ENCODE measurements around the gene GLCE.
"Not testable (repeated sequence)": the region's sequence is repeated elsewhere in the genome, so short reads cannot be mapped to it uniquely, and the experiment has no call there.

The GLCE gene

DNA sequence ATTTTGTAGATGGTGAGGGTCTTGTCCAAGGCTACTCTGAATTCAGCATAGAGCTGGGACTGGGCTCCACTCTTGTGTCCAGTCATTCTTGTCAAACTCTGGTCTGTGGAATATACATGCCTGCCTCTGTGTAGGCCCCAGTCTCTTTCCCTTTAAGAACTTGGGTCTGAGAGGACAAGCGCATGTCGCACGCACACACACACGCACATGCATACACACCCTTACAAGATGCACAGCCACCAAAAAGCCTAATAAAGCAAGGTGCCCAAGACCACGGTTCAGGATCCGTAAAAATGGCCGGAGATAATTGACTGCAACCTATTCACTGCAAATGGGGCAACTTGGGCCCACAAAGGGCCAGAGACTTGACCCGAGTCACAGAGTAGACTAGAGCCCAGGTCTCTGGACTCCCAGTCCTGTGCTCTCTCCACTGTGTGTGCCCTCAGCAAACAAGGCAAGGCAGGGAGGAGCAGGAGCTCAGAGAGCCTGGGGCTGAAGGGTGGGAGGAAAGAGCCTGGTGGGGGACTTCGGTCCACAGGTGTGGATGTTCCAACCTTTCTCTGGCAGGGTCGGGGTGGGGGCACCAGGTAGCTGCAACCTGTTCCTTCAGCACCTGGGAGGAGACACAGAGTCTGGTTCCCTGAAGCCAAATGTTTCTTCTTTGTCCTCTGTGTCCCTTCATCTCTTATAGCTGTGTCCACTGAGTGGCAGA is 137.4 kb downstream of the GLCE start:
- no peak for DNase-seq (ENCODE audit: low read depth in 2 of 3, low spot score in 1 of 3)

DNA sequence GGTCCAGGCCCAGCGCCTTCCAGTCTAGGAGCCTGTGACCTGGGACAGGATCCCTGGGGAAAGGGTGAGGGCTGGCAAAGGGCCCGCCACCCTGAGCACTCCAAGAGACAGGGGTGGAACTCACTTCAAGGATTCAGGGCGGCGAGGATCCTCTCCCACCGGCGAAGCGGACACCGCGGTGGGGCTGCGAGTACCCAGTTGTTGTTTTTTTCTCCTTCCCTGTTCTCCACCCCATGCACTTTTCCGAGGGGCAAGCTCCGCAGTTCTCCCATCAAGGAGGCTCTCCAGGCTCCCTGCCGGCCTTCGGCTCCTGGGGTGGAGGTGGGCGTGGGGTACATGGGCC is 137.9 kb downstream of the GLCE start:
- DNase-seq (ENCODE audit: low read depth in 2 of 3, low spot score in 1 of 3): no peak

DNA sequence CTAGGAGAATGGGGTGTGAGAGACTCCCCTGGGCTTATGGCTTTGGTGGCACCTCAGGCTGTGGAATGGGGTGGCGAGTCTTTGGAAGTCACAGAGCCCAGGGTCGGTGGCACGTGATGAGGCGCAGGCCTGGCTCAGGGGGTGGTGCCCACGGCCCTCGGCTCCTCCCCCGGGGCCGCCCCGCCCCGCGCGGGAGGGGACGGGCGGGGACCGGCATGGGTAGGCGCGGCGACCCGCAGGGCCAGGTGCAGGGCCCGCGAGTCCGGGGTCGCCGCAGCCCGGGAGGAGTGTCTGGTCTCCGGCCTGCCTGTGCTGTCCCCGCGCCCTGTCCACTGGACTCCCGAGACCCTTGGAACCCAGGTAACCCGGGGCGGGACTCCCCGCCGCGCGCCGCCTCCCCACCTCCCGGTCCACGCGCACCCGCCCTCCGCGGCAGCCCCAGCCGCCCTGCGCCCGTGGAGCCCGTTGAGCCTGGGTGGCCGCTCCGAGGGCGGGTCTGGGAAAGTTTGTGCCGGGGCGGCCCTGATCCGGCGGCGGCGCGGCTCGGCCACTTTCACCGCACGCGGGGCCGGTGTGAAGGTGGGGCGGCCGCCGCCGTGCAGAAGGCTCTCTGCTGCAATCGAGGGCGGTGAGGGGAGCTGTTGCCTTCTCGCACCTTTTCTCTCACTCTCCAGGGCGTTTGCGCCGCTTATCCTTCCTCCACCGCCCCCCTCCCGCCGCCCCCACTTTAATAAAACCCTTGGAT is 138.4 kb downstream of the GLCE start, which contains the start of gene PAQR5:
TSS of gene PAQR5 (plus strand) at position 216 of the 745 bp plus-strand sequence. CDS start 61,169 bp downstream, outside the sequence.
- DNase-seq (ENCODE audit: low read depth in 2 of 3, low spot score in 1 of 3): no peak

DNA sequence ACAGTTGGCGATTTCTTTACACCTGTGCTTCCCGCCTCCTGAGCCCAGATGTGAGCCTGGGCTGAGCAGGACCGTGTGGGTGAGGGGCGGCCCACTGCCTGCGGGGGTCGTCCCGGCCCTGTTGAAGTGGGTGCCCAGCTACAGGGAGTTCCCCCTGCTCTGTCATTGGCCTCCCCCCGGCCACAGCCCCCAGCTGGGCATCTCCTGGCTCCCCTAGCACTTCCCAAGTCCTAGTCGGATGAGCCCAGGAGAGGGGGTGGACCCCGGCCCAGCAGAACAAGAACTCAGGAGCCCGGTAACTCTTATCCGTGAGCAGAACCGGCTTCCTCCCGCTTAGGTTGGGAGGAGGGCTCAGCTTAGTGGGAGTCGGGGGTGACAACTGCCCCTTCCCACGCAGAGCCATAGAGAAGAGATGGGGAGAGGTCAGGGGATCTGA is 139.0 kb downstream of the GLCE start:
- no peak for DNase-seq (ENCODE audit: low read depth in 2 of 3, low spot score in 1 of 3)

DNA sequence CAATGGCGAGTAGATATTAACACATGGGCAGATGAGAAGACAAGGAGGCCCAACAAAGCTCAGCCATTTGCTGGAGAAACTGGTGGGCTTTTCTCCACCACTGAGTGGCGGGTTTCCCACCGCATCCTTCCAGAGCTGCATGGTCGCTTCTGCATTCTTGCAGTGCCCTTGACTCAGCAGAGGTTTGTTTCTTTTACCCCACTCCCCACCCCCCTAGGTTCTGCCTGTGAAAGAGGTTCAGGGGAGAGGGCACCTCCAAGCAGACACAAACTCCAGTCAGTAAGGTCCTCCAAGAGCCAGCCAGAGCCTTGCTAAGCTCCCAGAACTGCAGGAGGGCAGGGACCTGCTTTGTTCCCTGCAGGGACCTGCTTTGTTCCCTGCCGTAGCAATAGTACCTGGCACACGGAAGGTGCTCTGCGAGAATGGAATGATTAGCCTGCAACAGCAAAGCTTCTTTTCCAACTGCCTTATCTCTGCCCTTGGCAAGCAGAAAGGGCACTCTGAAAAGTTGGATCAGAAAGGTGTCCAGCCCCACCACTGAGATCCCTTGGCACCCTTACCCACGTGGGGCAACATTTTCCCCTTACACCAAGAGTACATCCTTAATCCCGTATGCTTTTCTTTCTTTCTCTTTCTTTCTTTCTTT is 139.6 kb downstream of the GLCE start:
- no peak for DNase-seq (ENCODE audit: low read depth in 2 of 3, low spot score in 1 of 3)

DNA sequence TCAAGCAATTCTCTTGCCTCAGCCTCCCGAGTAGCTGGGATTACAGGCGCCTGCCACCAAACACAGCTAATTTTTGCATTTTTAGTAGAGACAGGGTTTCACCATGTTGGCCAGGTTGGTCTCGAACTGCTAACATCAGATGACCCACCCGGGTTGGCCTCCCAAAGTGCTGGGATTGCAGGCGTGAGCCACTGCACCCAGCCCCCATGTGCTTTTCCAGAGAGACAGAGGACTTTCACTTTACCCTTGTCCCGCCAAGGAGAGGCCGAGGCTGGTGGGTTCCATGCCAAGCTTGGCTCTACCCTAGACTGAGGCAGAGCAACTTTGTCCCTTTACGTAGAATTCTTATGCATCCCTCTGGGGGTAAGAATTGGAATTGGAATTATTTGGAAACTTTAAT is 140.7 kb downstream of the GLCE start:
- not testable (repeated sequence) for DNase-seq (ENCODE audit: low read depth in 2 of 3, low spot score in 1 of 3)

DNA sequence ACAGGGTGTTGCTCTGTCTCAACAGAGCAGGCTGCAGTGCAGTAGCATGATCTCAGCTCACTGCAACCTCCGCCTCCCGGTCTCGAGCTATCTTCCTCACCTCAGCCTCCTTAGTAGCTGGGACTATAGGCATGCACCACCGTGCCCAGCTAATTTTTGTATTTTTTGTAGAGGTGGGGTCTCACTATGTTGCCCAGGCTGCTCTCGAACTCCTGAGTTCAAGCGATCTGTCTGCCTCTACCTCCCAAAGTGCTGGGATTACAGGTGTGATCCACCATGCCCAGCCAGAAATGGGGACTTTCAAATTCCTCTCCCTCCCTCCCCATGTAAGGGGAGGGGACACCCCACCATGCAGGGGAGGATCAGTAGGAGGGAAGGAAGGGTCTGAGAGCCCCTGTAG is 141.7 kb downstream of the GLCE start:
- not testable (repeated sequence) for DNase-seq (ENCODE audit: low read depth in 2 of 3, low spot score in 1 of 3)

DNA sequence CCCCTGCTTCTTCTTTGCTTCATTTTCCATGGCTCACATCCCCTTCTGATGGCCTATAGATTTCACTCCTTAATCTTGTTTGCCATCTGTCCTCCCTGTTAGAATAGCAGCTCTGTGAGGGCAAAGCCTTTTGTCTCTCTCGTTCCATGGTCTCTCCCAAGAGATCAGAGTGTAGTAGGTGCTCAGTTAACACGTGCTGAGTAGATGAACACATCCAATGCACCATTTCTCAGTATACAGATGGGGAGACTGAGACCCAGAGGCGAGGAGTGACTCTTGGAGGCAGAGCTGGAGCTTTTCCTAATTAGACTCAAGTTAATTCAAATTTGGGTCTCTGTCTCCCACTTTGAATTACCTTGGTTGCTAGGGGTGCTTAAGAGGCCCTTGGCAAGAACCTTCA is 142.5 kb downstream of the GLCE start:
- DNase-seq (ENCODE audit: low read depth in 2 of 3, low spot score in 1 of 3): no peak

DNA sequence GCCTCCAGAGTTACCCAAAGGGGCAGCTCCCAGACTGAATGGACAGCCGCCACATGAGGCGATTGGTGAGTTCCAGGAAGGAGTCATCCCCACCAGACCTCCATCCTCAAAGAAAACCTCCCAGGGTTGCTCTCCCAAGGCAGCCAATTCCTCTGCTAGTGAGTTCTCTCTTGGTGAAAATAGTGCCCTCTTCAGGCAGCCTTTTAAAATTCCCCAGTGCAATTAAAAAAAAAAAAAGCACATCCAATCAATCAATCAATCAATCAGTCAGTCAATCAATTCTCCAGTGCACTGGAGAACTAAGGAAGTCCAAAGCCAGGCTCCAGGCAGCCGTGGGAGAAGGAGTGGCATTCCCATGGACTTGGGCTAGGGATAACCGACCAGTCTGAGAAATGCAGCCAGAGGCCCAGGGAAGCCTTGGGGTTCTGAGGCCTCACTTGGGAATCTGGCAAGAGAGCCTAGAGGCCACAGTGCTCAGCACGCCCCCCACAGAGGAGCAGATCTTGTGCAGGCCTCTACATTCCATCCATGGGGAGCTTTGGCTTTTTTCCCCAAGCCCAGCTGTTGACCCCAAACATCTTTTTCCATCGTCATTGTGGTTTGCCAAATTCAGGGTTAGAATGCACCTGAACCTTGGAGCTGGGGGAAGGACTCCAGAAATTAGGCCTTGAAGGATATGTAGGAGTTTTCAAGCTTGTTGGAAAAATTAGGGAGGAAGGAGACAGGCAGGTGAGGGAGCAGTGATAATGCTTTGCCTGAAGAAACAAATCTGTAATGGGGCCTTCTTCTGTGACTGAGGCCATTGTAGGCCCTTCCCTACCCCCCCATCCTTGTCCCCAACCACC is 143.1 kb downstream of the GLCE start:
- DNase-seq (ENCODE audit: low read depth in 2 of 3, low spot score in 1 of 3): no peak

DNA sequence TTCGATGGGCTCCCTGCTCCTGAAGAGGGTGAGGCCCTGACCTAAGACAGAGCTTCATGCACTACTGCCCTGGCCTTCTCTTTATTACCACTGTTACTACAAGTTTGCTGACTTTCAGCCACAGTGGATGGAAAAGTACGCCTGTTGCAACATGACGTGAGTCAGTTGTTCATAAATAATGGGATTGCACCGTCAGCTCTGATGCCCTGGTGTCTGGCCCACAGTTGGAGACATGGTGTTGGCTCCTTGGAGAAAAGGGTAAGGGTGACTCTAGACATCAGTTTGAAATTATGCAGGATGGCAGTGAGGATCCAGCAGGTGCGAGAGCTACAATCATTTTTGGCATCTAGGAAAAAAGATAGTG is 143.7 kb downstream of the GLCE start:
- no peak for DNase-seq (ENCODE audit: low read depth in 2 of 3, low spot score in 1 of 3)

DNA sequence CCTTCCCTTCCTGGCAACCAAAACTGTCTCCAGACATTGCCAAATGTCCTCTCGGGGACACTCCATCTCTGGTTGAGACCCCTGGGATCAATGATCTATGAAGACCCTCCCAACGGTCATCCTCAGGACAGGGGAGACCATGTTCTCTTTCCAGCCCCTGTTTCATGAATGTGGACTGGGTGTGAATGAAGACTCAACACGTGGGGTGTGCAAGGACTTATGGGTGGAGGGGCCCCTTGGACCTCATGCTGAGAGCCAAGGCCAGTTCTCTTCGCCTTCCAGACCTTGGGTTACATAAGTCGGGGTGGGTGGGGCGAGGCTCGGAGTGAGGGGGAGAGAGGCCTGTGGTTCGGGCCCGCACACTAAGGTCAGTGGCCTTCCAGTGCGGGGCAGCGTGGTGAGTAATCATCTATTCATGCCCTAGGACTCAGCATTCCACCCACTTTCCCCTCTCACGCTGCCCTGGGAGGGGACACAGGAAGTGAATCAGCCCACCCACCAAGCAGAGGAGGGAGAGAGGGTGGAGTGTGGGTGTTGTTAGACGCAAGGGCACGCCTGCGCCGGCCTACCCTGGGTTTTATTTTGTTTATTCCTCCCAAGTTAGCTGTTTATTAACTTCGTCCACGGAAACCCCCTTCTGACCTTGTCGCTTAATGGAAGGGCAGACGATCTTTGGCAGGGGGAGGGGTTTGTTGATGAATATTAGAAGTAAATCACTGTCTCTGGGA is 144.9 kb downstream of the GLCE start:
- no peak for DNase-seq (ENCODE audit: low read depth in 2 of 3, low spot score in 1 of 3)

DNA sequence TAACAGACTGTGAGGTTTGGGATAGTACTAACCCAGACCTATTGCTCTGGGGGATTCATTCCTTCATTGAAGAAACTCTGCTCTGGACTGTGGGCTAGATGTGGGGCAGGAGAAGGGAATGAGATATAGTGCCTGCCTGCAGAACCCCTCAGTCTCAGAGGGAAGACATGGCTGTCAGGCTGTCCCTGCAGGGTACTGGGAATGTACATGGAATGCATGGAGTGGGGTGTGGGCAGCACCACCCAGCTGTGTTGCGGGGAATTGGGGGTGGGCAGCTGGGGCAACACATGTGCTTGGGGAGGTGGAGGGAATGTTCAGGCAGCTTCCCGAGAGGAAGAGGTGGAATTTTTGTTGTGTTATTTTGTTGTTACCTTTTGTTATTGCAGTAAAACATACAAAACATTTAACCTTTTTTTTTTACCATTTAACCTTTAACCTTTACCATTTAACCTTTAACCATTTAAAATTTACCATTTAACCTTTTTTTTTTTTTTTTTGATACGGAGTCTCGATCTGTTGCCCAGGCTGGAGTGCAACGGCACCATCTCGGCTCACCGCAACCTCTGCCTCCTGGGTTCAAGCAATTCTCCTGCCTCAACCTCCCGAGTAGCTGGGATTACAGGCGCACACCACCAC is 145.6 kb downstream of the GLCE start:
- DNase-seq (ENCODE audit: low read depth in 2 of 3, low spot score in 1 of 3): no peak

DNA sequence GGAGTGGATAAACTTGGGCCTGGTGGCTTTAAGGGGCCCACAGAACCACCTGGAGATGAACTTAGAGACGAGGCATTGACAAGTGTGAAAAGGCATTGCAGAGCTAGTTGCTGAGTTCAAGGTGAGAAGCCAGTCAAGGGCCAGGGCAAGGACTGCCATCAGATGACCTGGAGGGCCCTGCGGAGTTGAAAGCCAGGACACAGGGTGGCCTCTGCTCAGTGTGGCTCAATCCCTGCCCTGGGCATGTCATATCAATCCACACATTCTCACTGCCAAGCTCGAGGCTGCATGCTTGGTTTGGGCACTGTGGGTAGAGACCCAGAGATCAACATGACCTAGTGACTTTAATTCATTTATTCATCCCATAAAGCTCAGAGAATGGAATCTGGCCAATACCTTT is 147.5 kb downstream of the GLCE start:
- no peak for DNase-seq (ENCODE audit: low read depth in 2 of 3, low spot score in 1 of 3)

DNA sequence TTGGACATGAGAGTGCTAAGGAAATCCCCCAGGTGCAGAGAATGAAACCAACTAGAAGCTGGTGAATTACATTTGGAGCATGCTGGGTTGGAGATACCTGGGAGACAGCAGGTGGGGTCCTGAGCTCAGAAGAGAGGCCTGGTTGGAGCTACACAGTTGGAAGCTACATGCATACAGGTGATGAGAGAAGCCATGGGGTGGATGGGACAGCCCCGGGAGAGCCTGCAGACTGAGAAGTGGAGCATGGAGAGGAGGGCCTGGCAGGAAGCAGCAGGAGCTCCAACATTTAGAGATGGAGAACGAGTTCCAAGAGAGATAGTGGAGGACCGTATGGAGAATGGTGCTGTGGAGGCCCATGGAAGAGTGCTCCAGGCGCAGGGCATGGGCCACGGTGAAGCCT is 148.5 kb downstream of the GLCE start:
- no peak for DNase-seq (ENCODE audit: low read depth in 2 of 3, low spot score in 1 of 3)

DNA sequence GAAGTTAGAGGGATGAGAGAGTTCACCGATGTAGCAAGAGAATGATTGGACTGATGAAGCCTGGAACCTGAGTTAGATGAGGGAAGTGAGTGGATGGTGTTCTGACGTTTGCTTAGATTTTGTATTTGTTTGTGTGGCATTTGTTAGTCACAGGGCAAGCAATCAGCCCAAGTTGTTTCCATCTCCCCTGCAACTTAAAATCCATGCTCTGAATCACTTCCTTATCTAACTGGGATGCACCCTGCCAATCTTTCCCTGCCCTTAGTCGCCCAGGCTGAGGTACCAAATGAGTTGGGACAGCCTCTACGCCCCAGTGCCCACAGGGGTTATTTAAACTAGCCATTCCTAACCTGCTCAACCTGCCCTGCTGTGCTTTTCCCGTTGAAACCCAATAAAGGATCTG is 150.9 kb downstream of the GLCE start:
- no peak for DNase-seq (ENCODE audit: low read depth in 2 of 3, low spot score in 1 of 3)

DNA sequence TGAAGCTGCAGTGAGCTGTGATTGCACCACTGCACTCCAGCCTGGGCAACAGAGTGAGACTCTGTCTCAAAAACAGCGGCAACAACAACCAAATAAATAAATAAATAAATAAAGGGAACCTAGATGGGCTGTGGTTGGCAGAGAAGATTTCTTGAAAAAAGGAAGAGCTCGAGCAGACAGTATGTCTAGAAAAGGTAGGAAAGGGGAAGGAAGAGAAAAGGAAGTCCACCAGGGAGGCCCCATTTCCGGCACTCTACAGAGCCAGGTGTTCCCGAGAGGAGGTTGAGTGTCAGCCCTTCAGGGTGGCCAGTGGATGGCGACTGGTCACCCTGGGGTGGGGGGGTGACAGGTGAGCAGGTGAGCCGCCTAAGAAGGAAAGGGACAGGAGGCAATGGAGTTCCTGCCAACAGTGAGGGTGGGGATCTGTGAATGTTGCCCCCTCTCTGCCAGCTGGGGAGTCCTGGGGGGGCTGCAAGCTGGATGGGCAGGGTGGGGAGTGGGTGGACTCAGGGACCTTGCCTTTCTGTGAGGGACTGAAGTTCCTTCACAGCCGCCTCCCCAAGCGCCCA is 153.1 kb downstream of the GLCE start:
- DNase-seq (ENCODE audit: low read depth in 2 of 3, low spot score in 1 of 3): no peak

DNA sequence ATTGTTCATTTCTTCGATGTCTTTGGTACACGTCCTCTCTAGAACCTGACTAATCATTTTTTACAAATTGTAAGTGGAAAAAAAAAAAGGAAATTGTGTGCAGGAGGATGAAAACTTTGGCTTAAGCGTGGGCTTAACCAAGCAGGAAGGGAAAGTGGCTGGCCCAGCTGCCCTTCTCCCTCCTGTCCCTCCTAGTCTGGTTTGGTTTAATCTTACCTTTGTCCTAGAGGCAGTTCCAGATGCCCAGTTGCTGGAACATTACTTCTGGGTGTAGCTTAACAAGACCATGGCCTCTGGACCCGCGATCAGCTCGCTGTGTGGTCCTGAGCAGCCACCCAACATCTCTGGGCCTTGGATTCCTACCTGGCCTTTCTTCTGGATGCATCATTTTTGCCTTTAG is 153.7 kb downstream of the GLCE start:
- no peak for DNase-seq (ENCODE audit: low read depth in 2 of 3, low spot score in 1 of 3)

DNA sequence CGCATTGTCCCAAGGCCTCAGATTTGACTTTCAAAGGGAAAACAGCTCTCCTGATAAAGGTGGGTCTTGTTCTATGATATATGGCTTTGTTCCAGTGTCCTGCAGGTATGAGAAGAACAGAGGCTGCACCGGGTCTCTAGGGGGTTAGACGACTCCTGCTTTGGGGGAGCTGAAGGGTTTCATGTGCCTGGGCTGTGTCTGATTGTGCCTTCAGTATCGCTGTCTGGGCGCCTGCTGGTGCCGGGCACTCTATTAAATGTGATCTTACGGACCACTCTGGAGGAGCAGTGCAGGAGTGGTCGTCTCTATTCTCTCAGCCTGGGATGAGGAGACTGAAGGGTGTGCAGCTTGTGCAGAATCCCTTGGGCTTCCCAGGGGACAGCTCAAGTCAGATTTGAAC is 154.3 kb downstream of the GLCE start:
- DNase-seq (ENCODE audit: low read depth in 2 of 3, low spot score in 1 of 3): no peak

DNA sequence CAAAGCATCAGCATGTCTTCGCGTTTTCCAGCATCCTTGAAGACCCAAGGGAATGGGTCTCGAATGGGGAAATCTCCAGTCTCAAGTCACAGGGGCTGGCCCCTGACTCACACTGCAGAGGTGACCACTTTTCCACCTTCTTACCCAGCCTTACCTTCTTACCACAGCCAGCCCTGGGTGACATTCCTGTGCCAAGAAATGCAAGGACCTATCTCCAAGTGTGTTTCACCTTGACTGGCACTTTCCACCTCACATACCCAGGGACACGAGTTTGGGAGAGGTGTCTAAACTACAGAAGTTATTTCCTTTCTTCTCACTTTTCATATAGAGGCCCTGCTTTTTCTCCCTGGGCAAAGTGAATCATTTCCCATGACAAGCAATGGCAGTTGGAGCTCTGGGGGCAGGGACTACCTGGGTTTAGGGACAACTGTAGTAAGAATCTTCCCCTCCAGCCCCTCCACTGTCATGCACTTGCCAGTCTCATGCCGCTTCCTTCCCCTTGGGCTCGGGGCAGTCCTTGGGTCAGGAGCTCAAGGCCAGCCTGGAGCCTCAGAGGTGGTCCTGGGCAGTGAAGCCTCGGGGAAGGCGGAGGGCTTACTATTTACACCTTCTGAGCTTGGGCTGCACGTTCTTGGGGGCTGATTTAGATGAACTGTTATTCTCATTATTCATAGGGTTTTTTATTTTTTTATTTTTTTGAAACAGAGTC is 155.1 kb downstream of the GLCE start:
- no peak for DNase-seq (ENCODE audit: low read depth in 2 of 3, low spot score in 1 of 3)
